ENCODE results near the gene VPS50.

VPS50 gene, protein sequence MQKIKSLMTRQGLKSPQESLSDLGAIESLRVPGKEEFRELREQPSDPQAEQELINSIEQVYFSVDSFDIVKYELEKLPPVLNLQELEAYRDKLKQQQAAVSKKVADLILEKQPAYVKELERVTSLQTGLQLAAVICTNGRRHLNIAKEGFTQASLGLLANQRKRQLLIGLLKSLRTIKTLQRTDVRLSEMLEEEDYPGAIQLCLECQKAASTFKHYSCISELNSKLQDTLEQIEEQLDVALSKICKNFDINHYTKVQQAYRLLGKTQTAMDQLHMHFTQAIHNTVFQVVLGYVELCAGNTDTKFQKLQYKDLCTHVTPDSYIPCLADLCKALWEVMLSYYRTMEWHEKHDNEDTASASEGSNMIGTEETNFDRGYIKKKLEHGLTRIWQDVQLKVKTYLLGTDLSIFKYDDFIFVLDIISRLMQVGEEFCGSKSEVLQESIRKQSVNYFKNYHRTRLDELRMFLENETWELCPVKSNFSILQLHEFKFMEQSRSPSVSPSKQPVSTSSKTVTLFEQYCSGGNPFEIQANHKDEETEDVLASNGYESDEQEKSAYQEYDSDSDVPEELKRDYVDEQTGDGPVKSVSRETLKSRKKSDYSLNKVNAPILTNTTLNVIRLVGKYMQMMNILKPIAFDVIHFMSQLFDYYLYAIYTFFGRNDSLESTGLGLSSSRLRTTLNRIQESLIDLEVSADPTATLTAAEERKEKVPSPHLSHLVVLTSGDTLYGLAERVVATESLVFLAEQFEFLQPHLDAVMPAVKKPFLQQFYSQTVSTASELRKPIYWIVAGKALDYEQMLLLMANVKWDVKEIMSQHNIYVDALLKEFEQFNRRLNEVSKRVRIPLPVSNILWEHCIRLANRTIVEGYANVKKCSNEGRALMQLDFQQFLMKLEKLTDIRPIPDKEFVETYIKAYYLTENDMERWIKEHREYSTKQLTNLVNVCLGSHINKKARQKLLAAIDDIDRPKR

DNA sequence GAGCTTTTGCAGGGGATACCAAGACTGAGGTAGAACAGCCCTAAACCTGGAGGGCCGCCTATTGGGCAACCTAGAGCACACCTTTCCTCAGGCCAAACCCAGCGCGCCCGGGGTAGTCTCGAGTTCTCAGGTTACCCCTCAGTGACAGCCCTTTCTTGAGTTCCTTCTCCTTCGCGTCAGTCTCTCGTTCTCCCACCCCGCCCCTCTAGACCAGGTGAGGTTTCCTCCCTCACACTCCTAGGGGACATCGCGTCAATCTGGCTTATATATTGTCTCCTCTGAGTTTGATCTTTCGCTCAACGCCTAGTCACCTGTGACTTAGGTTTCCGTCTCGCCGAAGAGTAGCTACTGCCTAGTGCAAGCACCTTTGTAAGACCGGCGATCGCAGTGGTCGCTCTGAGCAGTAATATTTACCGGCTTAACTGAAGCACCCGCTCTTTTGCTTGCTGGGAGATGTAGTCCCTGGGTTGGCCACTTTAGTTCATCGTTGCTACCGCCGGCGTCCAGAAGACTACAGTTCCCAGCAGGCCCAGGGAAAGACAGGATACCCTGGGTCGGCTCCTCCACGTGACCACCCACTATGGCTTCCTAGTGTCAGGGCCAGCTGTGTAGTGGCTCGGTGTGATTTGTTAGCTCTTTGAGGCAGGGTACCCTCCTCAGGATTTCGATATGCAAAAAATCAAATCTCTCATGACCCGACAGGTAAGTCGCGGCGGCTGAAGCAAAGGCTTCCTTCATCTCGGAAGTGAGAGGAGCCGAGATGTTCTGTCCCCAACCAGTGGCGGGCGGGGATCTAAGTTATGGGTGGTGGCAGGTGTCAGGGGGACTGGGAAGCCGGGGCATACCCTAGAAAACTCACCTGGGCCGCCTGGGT, at the start of gene VPS50:
Gene VPS50, plus strand, starts transcription at position 568 of the 874 bp plus-strand sequence. Its CDS starts 102 bp downstream, at position 670.
- DNase-seq: peak; percentile 84

DNA sequence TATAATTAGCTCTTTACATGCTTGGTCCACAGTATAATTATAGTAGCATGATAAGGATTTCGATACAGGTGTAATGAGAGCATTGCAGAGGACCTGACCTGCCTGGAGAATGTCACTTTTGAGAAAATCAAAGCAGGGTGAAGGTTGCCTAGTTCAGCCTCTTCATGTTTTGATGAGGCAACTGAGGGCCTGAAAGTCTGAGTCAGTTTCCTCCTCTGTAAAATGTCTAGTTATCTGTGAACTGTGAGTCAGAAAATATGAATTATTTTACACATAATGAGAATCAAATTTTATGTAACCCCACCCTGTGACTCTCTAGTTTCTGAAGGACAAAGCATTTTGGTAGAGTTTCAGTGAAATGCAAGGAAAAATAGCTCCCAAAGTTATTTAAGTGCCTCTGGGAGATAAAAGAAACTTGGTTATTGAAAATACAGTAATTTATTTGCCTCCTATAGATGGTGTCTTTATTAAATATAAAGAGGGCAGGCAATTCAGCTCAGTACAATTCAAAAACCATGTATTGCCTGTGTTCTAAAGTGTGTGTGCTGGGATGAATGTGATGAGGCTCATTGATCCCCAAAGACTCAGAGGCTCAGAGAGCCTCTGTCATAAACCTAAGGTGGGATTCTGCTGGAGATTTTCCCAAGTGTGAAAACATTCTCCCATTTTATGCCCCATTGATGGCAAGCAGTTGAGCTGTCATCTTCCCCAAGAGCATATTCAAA, 46.7 kb upstream of the VPS50 start:
- DNase-seq: no peak

DNA sequence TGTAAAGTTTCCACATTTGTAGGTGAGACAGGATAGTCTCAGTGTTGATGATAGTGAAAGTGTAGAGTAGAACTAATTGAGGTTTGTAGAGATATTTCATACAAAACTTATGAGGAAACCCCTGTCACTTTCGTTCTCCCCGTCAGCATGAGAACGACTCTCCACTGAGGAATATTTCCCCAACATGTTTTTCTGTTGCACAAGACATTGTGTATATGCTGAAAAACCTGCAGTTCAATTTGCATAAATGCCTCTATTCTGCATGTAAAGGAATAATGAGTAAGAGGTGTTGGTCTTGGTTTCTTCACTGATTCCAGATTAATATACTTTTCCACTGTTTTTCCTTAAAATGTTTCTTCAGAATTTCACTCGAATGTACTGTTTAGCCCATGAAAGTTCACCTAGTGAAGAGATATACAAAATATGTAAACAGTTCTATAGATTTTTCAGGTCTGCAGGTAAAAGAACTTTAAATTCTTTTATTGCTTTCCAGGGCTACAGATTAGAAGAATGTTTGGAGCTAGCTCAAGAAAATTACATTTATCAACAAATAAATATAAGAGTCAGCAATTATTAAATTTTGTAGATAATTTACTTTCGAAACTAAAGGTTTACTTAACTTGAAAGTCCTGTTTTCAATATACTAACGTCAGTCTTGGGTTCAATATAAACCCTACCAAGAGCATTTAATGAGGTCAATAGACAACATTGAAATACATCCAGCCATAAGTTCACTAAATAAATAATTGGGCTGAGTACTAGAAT, 43.1 kb upstream of the VPS50 start:
- DNase-seq: no peak

DNA sequence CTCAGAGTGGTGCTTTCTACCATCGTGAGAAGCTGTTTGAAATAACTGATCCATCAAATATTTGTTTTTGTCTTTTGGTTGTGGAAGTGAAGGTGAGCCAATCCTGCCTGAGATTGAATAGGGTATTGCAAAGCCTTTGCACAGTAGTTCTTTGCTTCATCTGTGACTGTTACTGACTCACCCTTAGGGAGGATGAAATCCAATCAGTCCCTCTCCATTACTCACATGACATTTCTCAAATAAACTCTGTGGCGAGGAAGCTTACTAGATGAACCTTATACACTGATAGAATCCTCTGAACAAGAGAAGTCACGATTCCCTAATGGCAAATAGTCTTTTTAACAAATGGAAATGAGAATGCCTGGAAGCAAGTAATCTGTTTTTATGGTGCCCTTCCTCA, 37.8 kb upstream of the VPS50 start:
- DNase-seq: no peak

DNA sequence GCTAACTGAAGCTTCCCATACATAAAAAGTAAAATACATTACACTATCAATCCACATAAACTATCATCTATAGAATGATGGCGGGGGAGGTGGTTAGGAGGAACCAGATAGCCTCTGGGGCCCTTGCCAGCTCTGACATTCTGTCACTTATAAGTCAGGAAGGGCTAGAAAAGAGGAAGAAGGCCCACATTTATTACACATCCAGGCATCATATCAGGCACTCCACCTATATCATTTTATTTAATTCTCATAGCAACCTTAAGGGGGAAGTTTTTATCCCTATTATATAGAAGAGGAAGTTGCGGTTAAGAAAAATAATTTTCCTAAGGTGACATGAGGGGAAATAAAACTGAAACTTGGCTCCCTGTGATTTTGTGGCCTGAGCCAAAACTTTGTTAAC, 35.8 kb upstream of the VPS50 start:
- no peak for DNase-seq

DNA sequence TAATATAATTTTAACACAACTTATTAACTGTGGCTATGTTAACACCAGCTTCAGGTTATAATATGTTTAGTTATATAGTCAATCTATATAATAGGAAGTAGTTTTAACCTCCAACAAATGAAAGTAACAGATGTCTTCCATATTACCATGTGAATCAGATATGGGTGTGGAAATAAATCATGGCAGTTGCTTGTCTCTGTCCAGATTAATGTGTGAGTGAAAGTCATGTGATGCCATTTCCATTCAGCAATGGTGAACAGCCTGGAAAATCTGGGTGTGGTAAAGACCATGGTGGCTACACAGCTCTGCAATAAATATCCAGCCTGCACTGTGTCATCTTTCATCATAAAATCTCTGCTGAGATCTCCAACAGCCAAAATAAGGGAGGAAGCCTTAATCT, 33.7 kb upstream of the VPS50 start:
- DNase-seq: no peak

DNA sequence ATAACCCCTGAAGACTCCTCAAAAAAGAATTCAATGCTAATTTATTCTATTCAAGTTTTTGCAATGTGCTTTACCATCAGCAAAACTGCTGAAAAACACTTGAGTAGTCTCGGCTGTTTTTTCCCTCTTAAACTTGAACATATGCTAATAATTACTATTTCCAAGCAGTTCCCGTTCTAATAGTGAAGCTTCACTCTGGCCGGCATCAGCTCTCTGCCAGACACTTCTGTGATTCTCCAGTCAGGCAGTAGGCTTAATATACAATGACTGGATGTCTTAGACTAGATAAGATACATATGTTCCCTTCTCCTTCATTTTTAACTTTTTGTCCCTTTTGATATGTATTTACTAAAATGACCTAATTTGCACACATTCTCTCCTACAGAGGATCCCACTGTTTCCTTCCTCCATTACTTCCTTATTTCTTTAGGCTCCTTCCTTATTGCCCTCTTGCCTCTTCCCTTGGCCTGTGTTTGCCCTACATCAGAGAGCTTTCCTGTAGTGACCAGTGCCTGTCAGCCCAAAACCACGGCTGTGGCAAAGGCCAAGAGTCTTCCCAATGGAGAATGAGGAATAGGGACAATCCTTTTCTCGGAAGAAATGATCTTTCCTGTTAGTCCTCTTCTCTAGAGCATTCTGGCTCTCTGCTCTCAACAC, 29.4 kb upstream of the VPS50 start:
- DNase-seq: no peak

DNA sequence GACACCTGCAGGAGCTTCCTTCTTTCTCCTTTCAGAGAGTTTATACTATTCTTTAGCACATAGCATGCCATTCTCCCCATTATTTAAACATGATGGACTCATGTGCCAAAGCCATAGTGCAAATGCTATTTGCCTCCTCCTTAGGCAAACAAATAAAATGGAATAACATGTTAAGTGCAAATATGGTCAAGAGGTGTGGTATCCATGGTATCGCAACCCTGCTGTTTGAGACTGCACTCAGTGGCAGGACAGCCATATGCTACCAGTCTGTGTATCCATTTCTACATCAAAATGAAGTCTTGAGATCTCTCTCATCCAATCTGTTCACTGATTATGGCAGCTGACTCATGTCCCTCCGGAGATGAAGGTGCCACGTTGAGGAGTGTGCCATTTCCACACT, 28.7 kb upstream of the VPS50 start:
- no peak for DNase-seq

DNA sequence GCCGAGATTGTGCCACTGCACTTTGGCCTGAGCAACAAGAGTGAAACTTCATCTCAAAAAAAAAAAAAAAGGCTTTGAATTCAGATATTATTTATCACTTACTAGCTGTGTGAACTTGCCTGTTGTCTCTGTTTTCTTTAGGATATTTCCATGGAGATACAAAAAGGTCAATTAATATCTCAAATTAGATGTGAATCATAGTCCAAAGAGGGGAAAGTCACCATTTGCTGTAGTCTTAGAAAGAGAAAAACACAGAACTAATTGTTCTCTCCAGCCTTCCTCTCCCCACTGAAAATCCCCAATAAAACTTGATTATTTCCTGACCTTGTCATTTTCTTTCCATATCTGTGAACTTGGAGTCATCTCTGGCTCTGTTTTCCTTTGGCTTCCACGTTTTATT, 27.1 kb upstream of the VPS50 start:
- DNase-seq: no peak

DNA sequence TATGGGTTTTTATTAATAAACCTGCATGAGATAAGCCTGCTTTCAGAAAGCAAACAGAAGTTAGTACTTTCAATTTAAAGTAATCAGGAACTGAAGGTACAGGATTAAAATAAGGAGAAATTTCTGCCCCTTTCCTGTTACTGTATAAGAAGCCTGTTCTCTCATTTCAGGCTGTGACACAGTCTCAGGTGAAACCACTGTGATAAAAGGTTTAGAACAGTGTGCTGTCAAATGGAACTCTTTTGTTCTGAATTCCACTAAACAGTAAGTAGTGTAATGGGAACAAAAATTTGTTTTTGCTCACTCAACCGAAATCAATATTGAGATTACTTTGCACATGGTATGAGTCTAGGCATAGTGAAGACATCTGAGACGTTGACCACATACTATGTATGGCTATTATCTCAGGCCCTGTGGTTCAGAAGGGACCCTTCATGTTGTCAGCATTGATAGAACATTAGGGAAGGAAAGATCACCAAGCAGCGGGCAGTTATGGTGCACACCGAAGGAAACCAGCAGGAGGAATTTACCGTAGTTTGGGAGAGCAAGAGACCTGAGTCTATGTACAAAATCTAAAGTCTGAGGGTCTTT, 20.8 kb upstream of the VPS50 start:
- no peak for DNase-seq

DNA sequence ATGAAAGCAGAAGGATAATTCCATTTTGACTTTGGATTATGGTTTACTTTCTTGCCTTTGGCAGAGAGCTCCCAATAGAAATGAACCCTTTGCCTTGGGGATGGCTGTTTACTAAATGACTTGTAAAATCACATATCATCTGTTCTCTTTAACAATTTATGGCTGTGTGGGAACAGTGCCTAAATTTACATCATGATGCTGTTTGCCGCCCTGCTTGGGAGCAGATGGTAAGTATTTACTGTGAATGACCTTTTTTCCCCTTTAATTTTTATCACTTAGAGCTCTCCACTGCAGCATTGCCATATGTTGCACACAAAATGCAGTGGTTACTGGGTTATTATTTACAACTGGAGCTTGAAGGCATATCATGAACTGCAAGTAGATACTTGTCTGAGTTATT, 19.3 kb upstream of the VPS50 start:
- no peak for DNase-seq

DNA sequence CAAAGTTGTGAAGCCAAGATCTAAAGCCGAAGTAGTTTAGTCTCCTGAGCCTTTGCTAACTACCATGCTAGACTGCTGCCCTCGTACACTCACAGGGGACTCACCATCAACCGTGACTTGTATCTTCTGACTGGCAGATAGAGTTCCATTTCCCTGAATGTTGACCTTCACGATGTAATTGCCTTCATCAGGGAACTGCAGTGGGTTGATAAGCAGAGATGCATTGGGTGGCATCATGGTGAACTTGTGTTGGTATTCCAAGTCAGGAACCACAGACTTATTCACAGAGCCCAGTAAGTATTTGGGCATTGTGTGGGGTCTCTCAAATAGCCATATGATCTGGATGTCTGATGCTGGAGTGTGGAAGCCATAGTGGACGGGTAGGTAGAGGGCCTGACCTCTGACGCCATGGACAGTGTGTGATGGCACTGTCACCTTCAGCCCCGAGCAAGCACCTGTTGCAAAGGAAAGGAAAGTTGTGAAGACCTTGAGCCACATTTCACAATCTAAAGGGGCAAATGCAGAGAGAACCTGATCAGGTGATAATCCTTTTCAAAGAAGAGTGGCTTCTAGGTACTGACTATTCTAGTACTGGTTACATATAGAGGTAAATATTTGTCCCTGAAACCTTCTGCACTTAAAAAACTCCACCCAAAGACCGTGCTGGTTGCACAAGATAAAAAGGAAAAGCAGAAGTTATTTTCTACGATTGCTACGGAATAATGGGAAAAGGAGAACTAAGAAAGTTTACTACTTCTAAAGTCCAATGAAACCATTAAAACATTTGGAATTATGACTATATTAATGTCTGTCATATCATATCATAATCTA, 13.0 kb upstream of the VPS50 start:
- no peak for DNase-seq

DNA sequence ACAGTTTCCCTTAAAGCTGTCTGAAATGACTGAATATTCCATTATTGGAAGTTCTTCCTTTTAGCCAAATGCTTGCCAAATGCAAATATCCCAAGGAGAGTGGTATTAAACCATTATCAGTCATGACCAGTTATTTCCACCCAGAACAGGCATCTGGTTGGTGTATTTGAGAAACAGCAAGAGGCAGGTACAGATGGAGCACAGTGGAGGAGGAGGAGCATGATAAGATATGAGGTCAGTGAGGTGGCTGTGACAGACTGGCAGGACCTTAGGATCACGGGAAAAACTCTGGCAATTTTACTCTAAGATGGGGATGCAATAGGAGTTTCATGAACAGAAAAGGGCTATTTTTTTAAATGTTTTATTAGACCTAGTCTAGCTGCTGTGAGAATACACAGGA, 12.3 kb upstream of the VPS50 start:
- DNase-seq: no peak

DNA sequence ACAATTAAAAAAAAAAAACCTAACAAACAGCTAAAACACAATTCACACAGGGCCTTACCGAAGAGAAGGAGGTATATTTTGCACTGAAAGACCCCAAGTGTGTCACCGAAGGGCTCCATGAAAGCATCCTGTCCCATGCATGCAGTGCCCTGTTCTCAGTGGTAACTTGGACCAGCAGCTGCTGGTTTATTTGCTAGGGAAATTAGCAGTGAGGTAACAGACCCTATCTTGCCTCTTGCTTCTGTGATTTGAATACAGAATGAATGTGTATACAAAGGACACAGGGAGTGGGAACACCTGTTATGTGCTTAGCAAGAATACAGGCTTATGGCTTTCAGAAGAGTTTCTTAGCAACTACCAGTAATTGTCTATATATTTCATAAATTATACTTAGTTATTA, 5.9 kb upstream of the VPS50 start, which contains the start of gene HEPACAM2:
Gene HEPACAM2, minus strand, starts transcription at position 160 of the 400 bp plus-strand sequence.
- no peak for DNase-seq

DNA sequence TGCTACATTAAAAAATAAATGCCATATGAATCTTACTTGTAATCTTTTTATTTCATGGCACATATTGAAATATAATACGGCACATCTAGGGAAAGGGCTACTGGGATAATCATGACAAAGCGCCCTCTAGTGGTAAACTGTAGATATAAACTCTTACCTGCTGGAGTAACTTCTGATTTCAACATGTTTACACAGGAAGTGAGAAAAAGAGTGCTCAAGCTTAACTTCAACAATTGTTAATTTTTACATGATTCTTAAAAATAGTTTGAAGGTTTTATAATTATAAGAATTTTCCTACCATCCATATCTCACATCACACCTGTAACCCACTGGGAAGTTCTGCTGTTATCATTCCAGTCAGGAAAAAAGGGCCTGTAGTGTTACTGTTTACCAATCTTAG, 3.9 kb upstream of the VPS50 start:
- DNase-seq: peak; percentile 28

DNA sequence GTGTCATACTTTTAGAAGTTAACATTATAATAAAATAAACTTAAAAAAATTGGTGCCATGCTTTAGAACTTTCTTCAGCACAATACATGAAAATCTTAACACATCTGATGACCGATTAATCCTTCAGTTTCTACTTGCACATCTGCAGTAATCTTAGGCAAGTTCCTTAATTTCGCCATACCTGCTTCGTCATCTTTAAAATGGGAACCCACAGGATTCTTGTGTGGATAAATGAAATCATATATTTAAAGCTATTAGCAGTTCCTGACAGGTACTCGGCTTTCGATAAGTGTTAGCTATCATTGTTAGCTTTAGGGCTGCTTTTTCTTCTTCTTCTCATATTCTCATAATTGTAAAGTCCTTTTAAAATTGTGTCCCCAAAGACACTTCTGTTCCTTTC, 907 bp upstream of the VPS50 start:
- DNase-seq: no peak

DNA sequence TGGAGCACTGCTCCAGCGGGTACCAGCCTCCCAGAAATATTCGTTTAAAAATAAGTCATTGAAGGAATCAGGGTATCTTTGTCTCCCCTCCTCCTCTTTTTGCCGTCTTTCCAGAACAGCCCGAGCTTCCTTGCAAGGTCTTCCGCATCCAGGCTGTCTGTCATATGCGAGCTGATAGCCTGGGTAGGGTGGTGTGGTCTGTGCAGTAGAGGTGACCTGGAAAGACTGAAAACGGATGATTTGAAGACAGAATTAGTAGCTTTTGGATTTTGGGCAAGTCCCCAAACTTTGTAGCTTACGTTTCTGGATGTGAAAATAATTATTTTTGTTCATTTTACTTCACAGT, 480 bp downstream of the VPS50 start:
- no peak for DNase-seq

DNA sequence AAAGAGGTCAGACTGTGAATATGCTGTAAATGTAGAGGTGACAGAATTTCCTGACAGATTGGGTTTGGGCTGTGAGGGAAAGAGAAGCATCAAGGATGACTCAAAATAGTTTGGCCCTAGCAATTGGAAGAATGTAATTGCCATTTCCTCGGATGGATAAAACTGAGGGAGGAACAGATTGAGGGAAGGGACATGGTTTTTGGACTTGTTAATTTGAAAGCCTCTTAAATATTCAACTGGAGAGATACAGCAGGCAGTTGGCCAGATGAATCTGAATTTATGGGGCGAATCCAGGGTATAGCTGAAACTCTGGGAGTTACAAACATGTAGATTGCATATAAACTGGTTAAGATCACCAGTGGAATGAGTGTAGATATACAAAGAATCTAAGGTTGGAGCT, 3.4 kb downstream of the VPS50 start:
- no peak for DNase-seq

DNA sequence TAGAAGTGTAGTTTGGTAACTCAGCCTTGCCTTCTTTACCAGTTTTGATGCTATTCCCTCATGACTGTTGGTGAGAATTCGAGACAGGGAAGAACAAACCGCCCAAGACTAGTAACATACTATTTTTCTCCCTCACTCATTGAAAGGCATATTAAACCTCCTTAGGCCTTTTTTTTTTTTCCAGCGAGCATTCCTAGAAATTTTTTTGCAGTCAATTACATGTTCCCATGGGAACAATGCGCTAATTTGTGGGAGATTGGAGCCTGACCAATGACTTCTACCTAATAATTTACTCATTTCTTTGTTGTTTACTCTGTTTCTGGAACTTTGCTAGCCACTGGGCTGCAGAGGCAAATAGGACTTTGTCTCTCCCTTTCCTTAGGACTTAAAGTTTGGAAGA, 6.0 kb downstream of the VPS50 start:
- no peak for DNase-seq

DNA sequence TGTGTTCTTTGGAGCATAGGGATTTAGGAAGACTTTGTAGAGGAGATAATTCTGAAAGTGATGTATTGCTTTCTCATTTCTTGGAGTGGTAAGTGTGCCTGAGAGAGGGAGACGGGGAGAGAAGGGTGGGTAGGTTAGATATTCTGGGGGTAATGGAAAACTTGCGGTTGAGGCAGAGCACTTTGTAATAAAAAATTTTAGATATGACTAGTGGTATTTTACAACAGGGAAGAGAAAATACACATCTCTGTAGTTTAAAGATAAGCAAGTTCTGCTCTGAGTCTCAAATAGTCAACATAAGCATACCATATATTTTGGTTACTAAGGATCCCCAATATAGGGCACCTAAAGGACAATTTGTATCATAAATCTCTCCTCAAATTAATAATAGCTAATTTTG, 6.6 kb downstream of the VPS50 start:
- DNase-seq: no peak
